GM18909 (cell line): ENCODE measurements around the gene HSPA12B.
A peak's percentile ranks its signal among the peaks of the same experiment; 100 is the strongest.

Source experiments
- ATAC-seq: cut with Tn5 transposase; IDR thresholded peaks from one replicate; pipeline ENCODE4 v1.9.1; 2021; ENCODE audit warnings: mild to moderate bottlenecking; ENCODE audit not compliant: unreplicated experiment, poor library complexity

The HSPA12B gene

DNA sequence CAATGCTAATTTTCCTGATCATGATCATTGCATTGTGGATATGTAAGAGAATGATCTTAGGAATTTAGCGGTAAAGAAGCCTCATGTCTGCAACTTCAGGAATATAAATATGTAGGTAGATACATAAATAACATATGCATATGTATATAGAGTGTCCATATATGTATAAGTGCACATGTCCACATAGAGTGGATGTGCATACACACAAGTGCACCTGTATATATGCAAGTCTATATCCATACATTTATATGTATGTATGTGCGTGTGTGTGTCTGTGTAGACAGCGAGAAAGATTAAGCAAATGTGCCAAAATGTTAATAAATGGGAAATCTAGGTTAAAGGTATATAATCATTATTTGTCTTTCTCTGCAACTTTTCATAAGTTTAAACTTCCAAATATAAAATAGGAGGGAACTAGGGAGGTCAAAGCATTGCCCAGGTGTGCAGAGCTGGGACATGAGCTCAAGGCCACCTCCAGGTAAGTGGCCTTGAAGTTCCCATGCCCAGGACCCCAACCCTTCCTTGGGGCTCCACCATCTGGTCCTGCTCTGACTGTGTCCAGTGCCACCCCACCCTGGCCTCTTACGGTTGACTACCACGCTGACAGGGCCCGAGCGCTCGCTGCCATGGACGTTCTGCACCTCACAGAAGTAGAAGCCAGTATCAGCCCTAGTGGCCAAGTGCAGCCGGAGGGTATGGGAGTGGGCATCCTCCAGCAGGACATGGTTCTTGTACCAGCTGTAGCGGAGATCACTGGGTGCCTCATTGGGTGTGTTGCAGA is 29.7 kb upstream of the HSPA12B start:
- ATAC-seq: no peak

- no peak for ATAC-seq
Observed at GRCh38 chr20:3704087-3704486, 28.4 kb upstream of the HSPA12B start.

DNA sequence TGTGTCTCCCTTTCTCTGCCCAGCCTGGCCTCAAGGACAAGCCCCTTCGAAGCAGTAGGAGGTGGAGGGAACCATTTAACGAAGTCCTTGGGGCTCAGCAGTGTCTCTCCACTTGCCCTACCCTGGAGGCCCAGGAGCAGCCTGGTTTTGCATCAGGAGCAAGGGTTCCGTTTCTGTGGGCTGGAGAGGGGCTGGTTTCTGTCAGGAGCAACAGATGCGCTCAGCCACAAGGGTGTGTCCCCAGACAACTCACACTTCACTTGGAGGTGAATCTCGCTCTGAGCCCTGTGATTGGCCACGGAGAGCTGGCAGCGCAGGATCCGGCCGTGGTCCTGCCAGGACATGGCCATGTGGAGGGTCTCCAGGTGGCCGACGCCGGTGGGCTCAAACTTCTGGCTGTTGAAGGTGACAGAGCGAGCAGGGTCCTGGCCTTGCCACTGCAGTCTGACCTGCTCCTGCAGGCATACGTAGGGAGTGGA is 27.0 kb upstream of the HSPA12B start:
- no peak for ATAC-seq

GRCh38 chr20:3705970-3706739 is 26.3 kb upstream of the HSPA12B start:
- ATAC-seq: no peak

DNA sequence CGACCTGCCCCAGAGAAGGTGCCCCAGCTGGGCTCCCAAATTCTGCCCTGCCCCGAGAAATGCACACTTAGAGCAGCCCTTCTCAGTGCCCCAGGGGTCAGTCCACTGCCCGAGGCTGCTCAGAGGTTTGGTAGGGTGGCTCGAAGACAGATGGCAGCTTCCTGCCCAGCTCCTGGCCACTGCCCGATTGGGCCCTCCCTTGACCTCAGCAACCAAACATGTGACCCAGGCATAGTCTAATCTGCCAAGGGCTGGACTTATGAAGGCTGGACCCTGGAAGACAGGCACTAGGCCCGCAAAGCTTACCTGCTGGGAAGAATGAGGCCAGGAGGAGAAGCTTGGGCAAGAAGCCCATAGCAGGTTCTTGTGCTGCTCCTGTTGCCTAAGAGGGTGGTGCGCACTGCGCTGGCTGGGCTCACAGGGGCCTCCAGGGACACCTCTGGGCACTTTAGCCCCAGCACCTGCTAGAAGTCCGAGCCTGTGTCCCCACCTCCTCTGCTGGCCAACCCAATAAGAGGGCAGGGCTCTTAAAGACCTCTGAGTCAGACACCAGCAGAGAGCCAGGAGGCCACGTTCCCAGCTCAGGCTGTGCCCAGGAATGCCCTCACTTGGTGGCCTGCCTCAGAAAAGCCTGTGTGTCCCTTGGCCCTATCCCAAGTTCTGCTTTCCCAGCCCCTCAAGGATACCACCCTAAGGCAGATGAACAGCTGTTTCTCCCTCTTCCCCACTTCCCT is 25.5 kb upstream of the HSPA12B start:
- no peak for ATAC-seq

DNA sequence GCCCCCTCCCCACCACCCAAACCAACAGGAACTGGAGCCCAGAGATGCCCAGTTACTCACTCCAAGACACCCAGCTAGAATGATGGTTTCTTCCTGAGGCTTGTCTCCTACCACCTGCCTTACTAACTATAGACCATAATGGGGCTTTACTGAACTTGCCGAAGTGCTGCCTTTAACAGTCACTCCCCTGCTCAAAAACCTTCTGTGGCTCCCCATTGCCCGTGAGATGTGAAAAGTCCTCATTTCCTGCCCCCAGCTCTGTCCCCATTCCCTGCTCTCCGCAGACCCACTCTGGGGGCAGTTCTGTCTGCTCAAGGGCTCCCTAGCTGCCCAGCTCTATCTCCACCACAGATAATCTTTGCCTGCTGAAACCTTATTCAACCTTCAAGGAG is 25.0 kb upstream of the HSPA12B start:
- ATAC-seq: no peak

DNA sequence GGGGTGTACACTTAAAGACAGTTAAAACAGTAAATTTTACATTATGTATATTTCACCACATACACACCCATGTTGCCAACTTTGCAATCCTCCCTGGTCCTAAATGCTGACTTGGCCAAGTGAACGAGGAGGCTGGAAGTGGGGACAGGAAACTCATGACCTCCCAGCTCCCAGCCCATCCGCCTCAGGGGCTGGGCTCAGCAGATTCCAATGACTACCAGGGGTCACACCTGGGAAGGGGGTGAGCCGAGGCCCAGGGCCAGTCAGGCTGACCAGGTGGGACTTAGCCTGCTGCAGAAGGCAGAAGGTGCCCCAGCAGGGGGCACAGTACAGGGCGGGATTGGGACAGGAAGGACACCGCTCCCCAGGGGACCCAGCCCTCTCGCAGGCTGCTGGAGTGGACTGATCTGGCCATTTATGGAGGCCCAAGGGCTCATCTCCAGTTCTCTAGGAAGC is 22.4 kb upstream of the HSPA12B start:
- ATAC-seq: no peak

DNA sequence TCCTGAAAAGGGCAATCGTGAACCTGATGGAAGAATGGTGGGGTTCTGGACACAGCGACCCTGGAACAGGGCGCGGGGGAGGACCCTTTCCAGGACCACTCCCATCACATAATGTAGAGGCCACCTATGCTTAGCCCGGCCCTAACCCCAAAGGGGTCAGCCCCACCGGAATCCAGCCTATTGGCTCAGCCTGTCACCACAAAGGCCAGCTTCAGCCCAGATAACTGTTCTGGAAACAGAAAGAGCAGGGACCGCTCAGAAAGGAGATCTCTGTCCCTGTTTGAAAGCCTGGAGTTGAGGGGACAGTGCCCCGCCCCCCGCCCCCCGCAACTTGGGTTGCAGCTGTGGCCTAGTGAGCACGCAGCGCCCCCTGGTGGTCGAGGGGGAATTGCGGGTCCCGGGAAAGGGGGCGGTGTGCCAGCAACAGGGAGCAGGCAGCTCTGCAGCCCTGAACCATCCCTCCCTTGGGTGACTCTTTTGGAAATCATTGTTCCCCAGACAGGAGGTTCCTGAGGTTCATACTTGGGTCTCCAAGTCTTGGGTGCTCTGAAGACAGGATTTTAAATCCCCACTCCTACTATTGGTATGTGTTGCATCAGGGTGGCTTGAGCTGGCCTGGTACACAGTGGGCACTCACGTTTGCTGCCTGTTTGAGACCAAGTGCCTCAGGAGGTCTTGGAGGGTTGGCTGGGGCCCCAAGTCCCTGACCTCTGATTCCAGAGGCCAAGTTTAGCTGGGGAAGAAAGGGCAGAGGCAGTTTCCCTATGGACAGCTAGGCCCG is 21.6 kb upstream of the HSPA12B start:
- peak; percentile 55 for ATAC-seq

- ATAC-seq: no peak
Observed at GRCh38 chr20:3711484-3711941, 21.0 kb upstream of the HSPA12B start.

GRCh38 chr20:3712279-3712873 is 20.1 kb upstream of the HSPA12B start, which contains the start of gene SIGLEC1:
Gene SIGLEC1 (minus strand): TSS chr20:3712600. CDS start chr20:3707128, 5,472 bp downstream.
- ATAC-seq: no peak

DNA sequence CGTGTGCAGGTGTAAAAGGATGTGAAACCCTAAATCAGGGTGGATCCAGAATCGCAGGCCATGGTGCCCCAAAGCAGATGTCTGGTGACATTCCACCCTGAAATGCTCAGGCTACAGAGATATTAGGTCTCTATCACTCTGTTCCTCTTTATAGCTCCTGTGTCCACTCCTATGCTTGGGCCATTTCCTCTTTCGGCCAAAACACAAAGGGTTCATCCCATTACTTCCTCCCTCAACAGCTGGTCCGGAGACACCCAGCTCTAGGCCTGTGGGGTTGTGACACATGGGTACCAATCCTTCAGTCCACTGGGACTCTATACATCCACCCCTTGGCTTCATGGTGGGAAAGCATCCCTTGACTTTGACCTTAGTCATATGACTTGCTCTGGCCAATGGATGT is 18.4 kb upstream of the HSPA12B start:
- ATAC-seq: no peak

DNA sequence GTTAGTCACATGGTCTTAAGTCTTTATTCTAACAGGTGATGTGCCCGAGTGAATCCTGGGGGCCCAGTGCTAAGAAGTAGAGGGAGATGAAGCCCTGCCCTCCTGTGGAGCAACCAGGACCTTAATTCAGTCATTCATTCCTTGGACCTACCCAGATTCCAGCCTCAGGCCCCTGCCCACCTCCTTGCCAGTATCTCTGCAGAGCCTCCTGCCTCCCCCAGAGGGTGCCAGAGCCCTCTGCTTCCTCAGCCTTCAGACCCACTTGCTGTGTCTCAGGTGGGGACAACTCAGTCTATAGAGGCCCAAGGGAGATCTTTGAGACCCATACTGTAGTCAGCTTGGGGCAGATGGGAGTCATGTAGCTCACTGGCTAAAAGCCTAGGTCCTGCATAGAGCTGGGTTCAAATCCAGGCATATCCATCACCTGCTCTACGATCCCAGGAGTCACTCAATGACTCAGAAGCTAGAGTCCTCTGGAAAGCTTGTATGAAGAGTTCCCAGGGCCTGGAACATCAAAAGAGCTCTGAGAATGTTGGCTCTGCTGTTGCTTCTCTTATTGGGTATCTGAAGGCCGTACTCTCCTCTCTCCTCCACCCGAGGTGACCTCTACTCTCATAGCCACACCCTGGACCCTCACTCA is 16.2 kb upstream of the HSPA12B start:
- ATAC-seq: no peak

GRCh38 chr20:3719046-3719445 is 13.4 kb upstream of the HSPA12B start:
- ATAC-seq: no peak

DNA sequence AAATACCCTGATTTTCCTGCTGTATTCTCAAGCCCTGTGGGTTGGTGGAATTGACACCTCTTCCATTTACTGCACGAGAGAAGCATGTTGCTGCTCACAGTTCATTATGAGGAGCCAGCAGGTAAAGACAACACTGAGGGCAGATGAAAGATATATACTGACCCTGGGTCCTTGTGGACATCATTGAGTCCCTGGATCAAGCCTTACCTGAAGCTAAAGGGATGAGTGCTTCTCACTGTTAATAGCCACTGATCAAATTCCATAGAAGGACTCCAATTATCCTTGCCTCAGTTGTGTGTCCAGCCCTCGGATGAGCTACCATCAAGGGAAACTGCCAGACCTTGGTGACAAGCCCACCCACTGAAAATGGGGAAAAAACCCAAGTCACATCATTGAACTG is 12.4 kb upstream of the HSPA12B start:
- ATAC-seq: no peak

DNA sequence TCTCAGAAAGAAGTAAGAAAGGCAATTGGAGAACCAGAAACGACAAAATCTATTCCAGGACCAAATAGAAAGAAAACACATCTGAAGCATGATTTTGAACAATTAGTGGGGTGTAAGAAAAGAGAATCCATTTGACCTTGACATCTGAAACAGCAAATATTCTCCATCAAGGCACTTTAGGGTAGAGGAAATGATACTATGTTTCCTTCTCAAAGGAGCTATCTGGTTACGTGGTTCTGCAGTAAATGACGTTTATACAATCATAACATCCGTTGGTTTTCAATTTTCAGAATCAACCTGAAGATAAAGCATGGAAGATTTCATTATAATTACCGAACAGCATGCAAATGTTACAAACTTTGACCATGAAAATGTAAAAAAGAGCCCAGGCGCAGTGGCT is 11.9 kb upstream of the HSPA12B start:
- no peak for ATAC-seq

DNA sequence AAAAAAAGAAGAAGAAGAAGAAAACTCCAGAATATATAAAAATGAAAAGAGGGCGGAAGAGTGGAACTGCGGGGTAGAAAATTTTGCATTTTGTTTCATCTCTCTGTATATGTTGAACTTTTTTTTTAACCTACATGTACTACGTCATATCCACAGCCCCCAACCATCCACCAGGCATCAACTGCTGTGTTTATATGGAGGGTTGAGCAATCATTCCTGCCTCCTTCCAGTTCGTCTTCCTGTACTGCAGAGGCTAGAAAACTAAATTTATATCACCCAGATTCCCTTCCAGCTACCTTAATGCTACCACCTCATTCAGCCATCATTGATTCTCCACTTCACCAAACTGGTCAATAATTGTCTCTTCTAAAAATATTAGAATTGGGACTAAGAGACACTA is 10.6 kb upstream of the HSPA12B start:
- no peak for ATAC-seq

- ATAC-seq: no peak
Observed at GRCh38 chr20:3723284-3723683, 9.2 kb upstream of the HSPA12B start.

DNA sequence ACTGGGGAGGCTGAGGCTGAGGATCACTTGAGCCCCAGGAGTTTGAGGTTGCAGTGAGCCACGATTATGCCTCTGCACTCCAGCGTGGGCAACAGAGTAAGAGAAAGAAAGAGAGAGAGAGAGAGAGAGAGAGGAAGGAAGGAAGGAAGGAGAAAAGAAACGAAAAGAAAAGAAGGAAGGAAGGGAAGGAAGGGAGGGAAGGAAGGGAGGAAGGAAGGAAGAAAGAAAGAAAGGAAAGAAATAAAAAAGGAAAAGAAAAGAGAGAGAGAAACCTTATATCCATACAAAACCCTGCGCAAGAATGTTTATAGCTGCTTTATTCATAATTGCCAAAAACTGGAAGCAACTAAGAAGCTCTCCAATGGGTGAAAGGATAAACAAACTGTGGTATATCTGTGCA is 8.1 kb upstream of the HSPA12B start:
- ATAC-seq: no peak

DNA sequence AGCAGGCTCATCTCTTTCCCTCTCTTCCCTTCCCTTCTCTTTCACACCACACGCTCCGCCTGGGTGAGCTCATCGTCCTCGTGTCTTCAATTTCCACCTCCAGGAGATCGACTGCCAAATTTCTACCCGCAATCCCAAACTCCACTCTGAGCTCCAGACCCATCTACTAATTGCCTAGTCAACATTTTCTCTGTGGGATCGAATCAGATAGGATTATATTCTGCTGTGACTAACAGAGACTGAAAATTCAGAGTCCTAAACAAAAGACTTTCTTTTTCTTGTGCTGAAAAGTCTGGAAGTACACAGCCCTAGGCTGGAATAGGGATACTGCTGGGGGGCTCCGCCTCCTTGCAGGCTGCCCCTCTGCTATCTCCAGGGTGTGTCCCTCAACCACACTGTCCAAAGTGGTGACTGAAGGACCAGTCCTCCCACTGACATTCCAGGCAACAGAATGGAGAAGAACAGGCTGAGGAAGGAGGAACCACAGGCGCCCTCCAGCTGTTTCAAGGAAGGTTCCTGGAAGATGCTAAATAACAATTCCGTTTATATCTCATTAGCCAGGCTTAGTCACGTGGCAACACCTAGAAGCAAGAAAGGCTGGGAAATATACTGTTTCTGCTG is 5.0 kb upstream of the HSPA12B start:
- ATAC-seq: no peak
